ENCODE measurements around the gene NRG4.
"Not testable (repeated sequence)": the region's sequence is repeated elsewhere in the genome, so short reads cannot be mapped to it uniquely, and the experiment has no call there.

NRG4 gene

GRCh38 chr15:75926931-75927330, 85.3 kb downstream of the NRG4 start:
- no peak for DNase-seq (ENCODE audit: low spot score)

- no peak for DNase-seq (ENCODE audit: low spot score)
These were observed 86.8 kb downstream of the NRG4 start for GRCh38 chr15:75925440-75925839.

GRCh38 chr15:75924576-75924975, 87.6 kb downstream of the NRG4 start:
- DNase-seq (ENCODE audit: low spot score) = no peak

GRCh38 chr15:75923756-75924155, 88.5 kb downstream of the NRG4 start:
- DNase-seq (ENCODE audit: low spot score) = no peak

GRCh38 chr15:75921732-75922703, 90.2 kb downstream of the NRG4 start:
- no peak for DNase-seq (ENCODE audit: low spot score)

GRCh38 chr15:75920079-75920478, 92.1 kb downstream of the NRG4 start:
- DNase-seq (ENCODE audit: low spot score) = no peak

DNA sequence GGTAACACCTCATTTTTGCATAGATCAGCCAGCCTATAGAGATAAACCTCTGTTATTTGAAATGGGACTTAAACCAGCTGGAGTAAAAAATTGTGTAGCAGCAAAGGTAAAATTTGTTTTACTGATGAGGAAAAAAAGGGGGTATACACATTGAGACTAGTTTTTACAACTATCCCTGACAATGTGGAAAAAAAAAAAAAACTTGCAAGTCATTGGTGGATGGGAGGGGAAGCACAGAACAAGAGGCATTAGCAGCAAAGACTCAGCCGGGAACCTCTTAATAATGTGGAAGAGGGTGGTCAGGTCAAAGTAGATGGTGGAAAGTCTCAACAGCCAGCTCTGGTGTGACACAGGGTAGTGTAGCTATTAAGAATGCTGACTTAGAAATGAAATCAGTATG, 94.1 kb downstream of the NRG4 start:
- no peak for DNase-seq (ENCODE audit: low spot score)

DNA sequence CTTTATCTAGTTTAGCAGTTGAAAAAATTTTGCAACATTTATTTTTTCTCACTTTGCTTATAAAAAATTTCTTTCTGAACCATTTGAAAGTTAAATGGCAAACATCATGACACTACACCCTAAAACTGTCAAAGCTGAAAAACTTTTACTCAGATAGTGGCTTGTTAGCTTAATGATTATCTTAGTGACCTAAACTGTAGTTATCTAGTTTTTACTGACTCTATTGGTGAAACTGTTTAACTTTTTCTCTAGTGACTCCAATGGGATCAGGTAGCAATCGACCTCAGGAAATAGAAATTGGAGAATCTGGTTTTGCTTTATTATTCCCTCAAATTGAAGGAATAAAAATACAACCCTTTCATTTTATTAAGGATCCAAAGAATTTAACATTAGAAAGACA, 95.2 kb downstream of the NRG4 start:
- DNase-seq (ENCODE audit: low spot score) = no peak

DNA sequence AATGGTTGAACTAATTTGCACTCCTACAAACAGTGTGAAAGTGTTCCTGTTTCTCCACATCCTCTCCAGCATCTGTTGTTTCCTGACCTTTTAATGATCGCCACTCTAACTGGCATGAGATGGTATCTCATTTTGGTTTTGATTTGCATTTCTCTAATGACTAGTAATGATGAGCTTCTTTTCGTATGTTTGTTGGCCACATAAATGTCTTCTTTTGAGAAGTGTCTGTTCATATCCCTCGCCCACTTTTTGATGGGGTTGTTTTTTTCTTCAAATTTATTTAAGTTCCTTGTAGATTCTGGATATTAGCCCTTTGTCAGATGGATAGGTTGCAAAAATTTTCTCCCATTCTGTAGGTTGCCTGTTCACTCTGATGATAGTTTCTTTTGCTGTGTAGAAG, 101.9 kb downstream of the NRG4 start:
- not testable (repeated sequence) for DNase-seq (ENCODE audit: low spot score)

- DNase-seq (ENCODE audit: low spot score) = no peak
These were observed 107.0 kb downstream of the NRG4 start for GRCh38 chr15:75905231-75905630.

GRCh38 chr15:75903331-75904239, 108.6 kb downstream of the NRG4 start, which contains the start of gene FBXO22:
TSS of gene FBXO22 (plus strand) at chr15:75903878. CDS start at chr15:75903964, 86 bp downstream.
- peak; percentile 76 for DNase-seq (ENCODE audit: low spot score)

GRCh38 chr15:75902129-75902557, 110.1 kb downstream of the NRG4 start:
- DNase-seq (ENCODE audit: low spot score) = no peak

DNA sequence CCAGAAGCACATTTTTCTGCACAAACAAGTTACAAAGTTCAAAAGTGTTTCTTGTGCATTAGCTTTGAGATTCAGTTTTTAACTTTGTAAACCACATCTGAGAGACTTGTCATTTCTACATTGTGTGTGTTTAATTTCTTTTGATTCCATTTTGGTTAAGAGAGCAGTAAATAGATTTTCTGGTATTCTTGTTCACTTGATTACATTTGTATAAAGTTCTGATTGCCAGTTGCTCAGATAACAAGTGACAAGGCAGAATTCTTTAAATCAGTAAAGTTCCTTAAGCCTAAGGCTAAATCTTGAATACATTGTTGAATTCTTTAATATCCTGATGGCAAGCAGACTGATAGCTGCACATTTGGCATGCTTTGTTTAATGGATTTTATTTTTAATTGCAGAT, 111.6 kb downstream of the NRG4 start:
- DNase-seq (ENCODE audit: low spot score) = no peak

- no peak for DNase-seq (ENCODE audit: low spot score)
These were observed 116.5 kb downstream of the NRG4 start for GRCh38 chr15:75895731-75896130.

GRCh38 chr15:75891895-75892294, 120.3 kb downstream of the NRG4 start:
- DNase-seq (ENCODE audit: low spot score) = no peak

All from globus pallidus (tissue), 1 donor.